ENCODE measurements around the gene TUBGCP2. TPM values are rescaled to one million over a fixed set of nuclear protein-coding genes. Genes with fewer than 3 reads are reported as not detected.
A peak's percentile ranks its signal among the peaks of the same experiment; 100 is the strongest.

The TUBGCP2 gene
- total RNA-seq, 1 experiment from 2014 or later = 93.7 TPM

- intact Hi-C loops (cut with micrococcal nuclease; ENCODE audit: unreplicated experiment) = no loop called here
- TF ChIP-seq POLR2AphosphoS5 (IDR thresholded peaks at IDR 0.05; ENCODE audit: low read depth, low read length) = no peak
- TF ChIP-seq TCF7L2 (IDR thresholded peaks at IDR 0.05; ENCODE audit: low read depth, low read length) = no peak
- no peak for TF ChIP-seq SIN3A (IDR thresholded peaks at IDR 0.05; ENCODE audit: borderline replicate concordance, insufficient read depth, low read depth, low read length)
- TF ChIP-seq, protein P1, sequence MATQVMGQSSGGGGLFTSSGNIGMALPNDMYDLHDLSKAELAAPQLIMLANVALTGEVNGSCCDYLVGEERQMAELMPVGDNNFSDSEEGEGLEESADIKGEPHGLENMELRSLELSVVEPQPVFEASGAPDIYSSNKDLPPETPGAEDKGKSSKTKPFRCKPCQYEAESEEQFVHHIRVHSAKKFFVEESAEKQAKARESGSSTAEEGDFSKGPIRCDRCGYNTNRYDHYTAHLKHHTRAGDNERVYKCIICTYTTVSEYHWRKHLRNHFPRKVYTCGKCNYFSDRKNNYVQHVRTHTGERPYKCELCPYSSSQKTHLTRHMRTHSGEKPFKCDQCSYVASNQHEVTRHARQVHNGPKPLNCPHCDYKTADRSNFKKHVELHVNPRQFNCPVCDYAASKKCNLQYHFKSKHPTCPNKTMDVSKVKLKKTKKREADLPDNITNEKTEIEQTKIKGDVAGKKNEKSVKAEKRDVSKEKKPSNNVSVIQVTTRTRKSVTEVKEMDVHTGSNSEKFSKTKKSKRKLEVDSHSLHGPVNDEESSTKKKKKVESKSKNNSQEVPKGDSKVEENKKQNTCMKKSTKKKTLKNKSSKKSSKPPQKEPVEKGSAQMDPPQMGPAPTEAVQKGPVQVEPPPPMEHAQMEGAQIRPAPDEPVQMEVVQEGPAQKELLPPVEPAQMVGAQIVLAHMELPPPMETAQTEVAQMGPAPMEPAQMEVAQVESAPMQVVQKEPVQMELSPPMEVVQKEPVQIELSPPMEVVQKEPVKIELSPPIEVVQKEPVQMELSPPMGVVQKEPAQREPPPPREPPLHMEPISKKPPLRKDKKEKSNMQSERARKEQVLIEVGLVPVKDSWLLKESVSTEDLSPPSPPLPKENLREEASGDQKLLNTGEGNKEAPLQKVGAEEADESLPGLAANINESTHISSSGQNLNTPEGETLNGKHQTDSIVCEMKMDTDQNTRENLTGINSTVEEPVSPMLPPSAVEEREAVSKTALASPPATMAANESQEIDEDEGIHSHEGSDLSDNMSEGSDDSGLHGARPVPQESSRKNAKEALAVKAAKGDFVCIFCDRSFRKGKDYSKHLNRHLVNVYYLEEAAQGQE (IDR thresholded peaks at IDR 0.05; ENCODE audit: insufficient read depth in 1 of 2, low read depth in 2 of 2, low read length in 1 of 2) = no peak
- TF ChIP-seq CTCF (IDR thresholded peaks at IDR 0.05) = no peak
Measured at GRCh38 chr10:133253361-133253955, 55.2 kb downstream of the TUBGCP2 start.

DNA sequence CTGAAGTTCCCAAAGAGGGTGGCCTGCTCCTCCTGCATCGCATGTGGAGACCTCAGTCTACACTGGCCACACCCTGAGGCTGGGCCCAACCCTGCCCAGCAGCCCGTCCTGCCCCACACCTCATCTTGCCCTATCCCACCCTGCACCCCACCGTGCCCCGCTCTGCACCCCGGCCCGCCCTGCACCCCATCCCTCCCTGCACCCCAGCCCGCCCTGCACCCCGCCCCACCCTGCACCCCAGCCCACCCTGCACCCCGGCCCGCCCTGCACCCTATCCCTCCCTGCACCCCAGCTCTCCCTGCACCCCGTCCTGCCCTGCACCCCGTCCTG is 56.5 kb downstream of the TUBGCP2 start:
- intact Hi-C loops (cut with micrococcal nuclease; ENCODE audit: unreplicated experiment) = no loop called here

More at GRCh38 chr10:133253361-133253955, 55.2 kb downstream of the TUBGCP2 start:
- BruUV-seq (replicated peaks) = no TSS peak
- no peaks in the 10 kb centered on the region for H3K27me3 ChIP-seq (ENCODE audit: control insufficient read depth, insufficient read depth, low read length)
- DNase-seq (ENCODE audit: low read depth, low spot score) (no peak), ATAC-seq (no peak)
- POLR2A ChIA-PET = no interaction called here
- in situ Hi-C loops (cut with HindIII; ENCODE audit: low pct_unique_long_range_greater_than_20kb, low sequenced_read_pairs) = no loop called here
- no peaks in the 10 kb centered on the region for H3K36me3 ChIP-seq (ENCODE audit: control insufficient read depth, insufficient read depth, low read length)
- CTCF ChIA-PET = no interaction called here
- H3K9me3 ChIP-seq (ENCODE audit: control insufficient read depth, insufficient read depth, low read depth, low read length) = no peaks in the 10 kb centered on the region
- peaks cover 14% of the 10 kb centered on the region for H3K4me1 ChIP-seq (ENCODE audit: control insufficient read depth, insufficient read depth, low read length)
- no peak overlapping the region for H3K27ac ChIP-seq (ENCODE audit: low read length)
- no peak overlapping the region for H3K4me3 ChIP-seq (ENCODE audit: low read depth in 2 of 2, low read length in 2 of 2)

More for the DNA sequence above, 56.5 kb downstream of the TUBGCP2 start:
- ATAC-seq = peak; percentile 18; the same call in 1 of the 2 replicates
- BruUV-seq (replicated peaks) = no TSS peak
- Histone ChIP-seq H3K27ac (ENCODE audit: low read length) (no peak overlapping the region), H3K27me3 (ENCODE audit: control insufficient read depth, insufficient read depth, low read length) (no peaks in the 10 kb centered on the region), H3K4me1 (ENCODE audit: control insufficient read depth, insufficient read depth, low read length) (peaks cover 3% of the 10 kb centered on the region), H3K9me3 (ENCODE audit: control insufficient read depth, insufficient read depth, low read depth, low read length) (no peaks in the 10 kb centered on the region), H3K4me3 (ENCODE audit: low read depth in 2 of 2, low read length in 2 of 2) (no peak overlapping the region), H3K36me3 (ENCODE audit: control insufficient read depth, insufficient read depth, low read length) (no peaks in the 10 kb centered on the region)
- no peak for TF ChIP-seq SIN3A (IDR thresholded peaks at IDR 0.05; ENCODE audit: borderline replicate concordance, insufficient read depth, low read depth, low read length)
- TF ChIP-seq POLR2AphosphoS5 (IDR thresholded peaks at IDR 0.05; ENCODE audit: low read depth, low read length) = no peak
- TF ChIP-seq CTCF (IDR thresholded peaks at IDR 0.05) = no peak
- TF ChIP-seq, protein P1 (IDR thresholded peaks at IDR 0.05; ENCODE audit: insufficient read depth in 1 of 2, low read depth in 2 of 2, low read length in 1 of 2) = no peak
- TF ChIP-seq TCF7L2 (IDR thresholded peaks at IDR 0.05; ENCODE audit: low read depth, low read length) = no peak
- ChIA-PET POLR2A (interaction anchor here (0.6 kb wide), 1 partner anchor 19 kb away, joined by 7 read pairs; no protein-coding TSS in a partner anchor), CTCF (no interaction called here)
- no peak for DNase-seq (ENCODE audit: low read depth, low spot score)
- in situ Hi-C loops (cut with HindIII; ENCODE audit: low pct_unique_long_range_greater_than_20kb, low sequenced_read_pairs) = no loop called here
